GM21360 (cell line): ENCODE results near the gene OR51A7.
"Not testable (repeated sequence)": the region's sequence is repeated elsewhere in the genome, so short reads cannot be mapped to it uniquely, and the experiment has no call there.

ENCODE experiments used
- ATAC-seq: cut with Tn5 transposase; IDR thresholded peaks from one replicate; pipeline ENCODE4 v1.9.1; 2021; ENCODE audit warnings: mild to moderate bottlenecking, moderate library complexity; ENCODE audit not compliant: unreplicated experiment

Gene OR51A7

GRCh38 chr11:4903484-4903883, at the start of gene OR51A7:
Gene OR51A7, plus strand, starts transcription at chr11:4903783. Its CDS starts 3,587 bp downstream, at chr11:4907370.
- ATAC-seq: no peak

- not testable (repeated sequence) for ATAC-seq
These were observed 49.3 kb upstream of the OR51A7 start for GRCh38 chr11:4854286-4854685.

DNA sequence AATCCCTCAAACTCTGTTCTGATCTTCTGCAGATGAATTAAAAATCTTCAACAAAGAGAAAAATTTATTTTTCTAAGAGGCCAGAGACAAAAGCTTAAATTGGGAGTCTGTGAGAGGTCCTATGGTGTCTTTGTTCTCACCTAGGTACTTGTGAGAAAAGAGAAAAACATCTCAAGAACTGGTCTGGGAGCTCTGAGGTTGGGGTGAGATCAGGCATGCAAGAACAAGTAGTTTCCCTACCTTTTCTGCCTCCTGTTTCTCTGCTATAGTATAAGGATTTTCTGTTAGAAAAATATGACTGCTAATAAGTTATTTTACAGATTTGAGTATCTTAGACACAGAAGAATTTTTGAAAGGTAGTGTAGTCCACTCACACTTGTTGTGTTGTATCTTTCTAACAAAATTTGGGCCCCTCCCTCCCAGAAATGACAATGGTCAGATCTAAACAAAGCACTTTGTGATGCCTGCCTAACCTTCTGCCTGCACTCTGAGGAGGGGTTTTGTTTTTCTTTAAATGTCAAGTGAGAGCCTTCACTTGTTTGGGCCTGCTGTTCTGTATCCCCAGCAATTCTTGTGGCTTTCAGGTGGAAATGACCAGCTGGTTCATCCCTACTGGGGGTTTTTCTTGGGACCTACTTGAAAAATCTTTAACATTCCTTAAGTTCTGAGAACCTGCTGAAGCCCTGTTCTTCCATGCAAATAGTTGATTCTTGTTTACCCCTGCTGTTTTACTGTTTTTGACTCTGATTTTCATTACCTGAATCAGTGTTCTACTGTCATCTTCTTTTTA, 40.9 kb upstream of the OR51A7 start:
- ATAC-seq: no peak

DNA sequence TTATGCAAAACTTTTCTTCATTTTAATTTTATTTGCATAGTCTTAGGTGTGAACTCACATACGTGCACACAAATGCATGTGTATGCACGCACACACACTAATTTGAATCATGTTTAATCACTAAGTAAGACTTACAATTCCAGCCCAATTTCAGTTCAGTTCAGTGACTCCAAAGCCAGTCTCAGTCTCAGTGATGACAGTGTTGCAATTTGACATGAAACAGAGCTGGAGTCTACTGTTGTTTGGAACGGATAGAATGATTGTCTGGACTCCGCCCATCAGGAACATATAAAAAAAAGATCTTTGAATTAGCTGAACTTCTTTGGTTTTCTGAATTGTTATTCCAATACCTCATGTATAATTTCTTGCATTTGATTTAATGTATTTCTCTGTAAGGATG, 39.7 kb upstream of the OR51A7 start:
- no peak for ATAC-seq

DNA sequence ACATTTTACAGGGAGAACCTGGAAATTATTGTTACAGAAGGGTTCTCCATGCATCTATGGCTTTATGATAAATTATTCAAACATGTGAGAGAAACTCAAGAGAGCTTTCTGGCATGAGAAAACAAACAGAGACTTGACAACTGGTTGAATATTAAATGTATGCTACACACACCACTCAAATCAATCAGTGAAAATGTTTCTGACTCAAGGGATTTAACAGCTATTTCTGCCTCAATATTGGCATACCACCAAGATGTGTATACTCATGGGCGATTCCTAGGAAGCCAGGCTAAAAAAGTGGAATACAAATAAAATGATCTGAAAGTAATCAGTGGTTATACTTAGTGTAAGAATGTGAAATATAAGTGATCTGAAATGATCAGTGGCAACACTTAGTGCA, 37.7 kb upstream of the OR51A7 start:
- no peak for ATAC-seq

DNA sequence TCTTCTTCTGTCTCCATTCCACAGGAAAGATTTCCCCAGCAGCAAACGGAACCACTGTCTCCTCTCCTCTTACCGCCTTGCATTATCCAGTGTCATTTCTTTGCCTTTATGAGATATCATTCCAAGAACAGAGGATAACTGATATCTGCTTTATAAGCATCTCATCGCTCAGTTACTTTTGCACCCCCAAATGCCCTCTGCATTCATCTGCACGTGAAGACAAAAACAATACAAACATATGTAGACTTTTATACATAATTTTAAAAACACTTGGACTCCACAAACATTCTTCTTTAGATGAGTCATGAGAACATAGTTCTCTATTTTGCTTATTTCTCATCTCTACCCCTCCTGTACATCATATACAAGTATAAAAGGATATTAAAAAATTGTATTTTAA, 22.4 kb upstream of the OR51A7 start:
- ATAC-seq: no peak

GRCh38 chr11:4881860-4882500, 21.6 kb upstream of the OR51A7 start, which contains the start of gene OR51T1:
Gene OR51T1, plus strand, starts transcription at chr11:4881900. Its CDS starts 0 bp downstream, at chr11:4881900.
- no peak for ATAC-seq

GRCh38 chr11:4882543-4882942, 21.0 kb upstream of the OR51A7 start:
- ATAC-seq: no peak

GRCh38 chr11:4884361-4884760, 19.2 kb upstream of the OR51A7 start:
- ATAC-seq: no peak

DNA sequence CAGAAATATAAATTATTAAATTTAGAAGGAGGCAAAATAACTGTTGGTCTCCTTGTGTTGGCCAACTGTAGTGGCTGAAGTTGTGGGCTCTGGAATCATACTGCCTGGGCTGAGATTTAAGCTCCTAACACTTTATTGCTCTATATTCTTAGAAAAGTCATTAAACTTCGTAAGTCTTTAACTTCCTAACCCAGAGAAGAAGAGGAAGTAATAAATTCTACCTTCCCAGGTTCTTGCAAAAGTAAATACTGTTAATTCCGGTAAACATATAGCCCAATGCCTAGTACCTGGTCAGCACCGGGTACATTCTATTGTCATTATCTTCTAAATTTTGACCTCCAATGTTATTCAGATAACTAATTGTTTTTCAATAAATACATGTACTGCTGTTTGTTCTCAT, 17.4 kb upstream of the OR51A7 start:
- ATAC-seq: no peak

GRCh38 chr11:4887591-4887990, 16.0 kb upstream of the OR51A7 start:
- ATAC-seq: no peak

- ATAC-seq: no peak
These were observed 13.3 kb upstream of the OR51A7 start for GRCh38 chr11:4890279-4890678.

DNA sequence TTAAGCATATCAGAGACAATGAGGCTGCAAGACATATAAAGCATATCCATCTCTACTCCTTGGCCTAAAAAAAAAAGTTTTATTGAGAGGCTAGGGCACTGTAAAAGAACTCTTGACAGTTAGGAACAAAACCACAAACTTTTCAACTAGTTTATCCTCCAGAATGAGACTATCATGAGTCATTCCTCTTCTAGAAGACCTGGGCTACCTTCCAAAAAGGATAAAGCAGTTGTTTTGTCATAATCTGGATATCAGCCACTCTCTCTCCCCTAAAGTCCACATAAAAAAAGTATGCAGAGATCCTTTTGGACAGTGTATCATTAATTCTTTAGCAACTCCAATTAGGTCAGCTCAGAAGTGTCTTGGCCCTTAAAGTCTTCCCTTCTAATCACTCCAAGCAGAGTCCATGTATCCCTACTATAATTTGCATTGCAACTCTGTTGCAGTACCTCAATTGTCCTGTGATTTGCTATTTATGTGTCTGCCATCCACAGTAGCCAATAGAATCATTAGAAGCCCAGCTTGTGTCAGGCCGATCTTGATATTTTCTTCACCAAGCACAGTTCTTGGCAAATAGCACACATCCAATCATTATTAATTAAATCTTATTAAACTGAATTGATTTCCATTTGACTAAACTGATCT, 11.5 kb upstream of the OR51A7 start:
- no peak for ATAC-seq

- ATAC-seq: no peak
These were observed 13.0 kb downstream of the OR51A7 start for GRCh38 chr11:4916581-4916980.

- no peak for ATAC-seq
These were observed 15.7 kb downstream of the OR51A7 start, which contains the start of gene OR51G2 for GRCh38 chr11:4919250-4919649. Gene OR51G2, minus strand, starts transcription at chr11:4919350. Its CDS starts 3,687 bp downstream, at chr11:4915663.

- ATAC-seq: no peak
These were observed 18.2 kb downstream of the OR51A7 start for GRCh38 chr11:4921796-4922195.

DNA sequence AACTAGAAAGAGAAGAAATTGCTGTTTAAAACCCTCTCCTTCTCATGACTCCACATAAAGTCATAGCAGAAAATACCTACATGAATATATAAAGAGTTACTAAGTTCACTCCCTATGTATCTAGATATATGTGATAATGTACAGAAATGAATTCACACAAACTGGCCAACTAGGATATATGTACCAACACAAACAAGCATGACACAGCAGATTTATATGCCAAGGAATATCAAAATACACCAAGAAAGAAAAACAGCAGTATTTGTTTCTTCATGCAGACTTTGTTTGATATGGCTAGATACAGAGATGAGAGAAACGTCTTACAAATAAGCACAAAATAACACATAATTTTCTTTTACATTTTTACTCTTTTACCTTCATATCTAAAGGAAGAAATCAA, 18.7 kb downstream of the OR51A7 start:
- no peak for ATAC-seq

DNA sequence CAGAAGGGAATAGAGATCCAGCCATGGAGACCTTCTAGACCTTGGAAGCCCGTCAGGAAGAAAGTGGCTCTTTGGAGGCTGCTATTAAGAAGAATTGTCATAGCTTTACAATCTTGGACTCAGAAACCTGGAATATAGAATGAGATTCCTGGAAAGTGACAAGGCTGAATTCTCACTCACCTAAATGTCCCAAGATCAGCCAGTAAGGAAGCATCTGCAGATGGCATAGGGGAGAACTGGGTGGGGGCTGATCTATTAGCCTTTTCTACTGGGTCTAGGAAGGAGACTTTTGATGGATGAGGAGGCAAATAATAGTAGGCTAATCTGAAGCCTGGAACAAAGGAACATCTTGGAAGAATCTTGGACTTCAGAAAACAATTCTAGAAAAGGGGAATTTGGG, 20.7 kb downstream of the OR51A7 start, which contains the start of gene OR51G1:
TSS of gene OR51G1 (minus strand) at position 101 of the 400 bp plus-strand sequence. CDS start at position 101, 0 bp downstream.
- ATAC-seq: no peak

DNA sequence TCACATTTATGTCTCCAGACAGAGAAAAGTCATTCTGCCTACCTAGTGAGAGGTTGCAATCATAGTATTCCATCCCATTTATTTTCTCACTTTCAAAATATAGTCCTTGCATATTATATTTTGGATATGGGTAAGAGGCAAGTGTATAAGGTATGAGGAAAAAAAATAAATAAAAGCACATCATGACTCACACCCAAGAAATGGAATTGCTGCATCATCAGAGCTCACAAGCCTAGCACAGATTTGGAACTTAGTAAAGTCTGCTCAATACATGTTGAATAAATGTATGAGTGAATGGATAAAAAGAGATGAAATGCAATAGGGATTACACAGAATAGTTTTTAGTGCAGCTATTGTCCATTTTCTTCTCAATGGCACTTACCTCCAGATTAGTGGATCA, 23.0 kb downstream of the OR51A7 start:
- no peak for ATAC-seq

- ATAC-seq: no peak
These were observed 29.2 kb downstream of the OR51A7 start for GRCh38 chr11:4932751-4933150.

- ATAC-seq: no peak
These were observed 33.2 kb downstream of the OR51A7 start for GRCh38 chr11:4936745-4937144.

GRCh38 chr11:4947505-4947904, 43.9 kb downstream of the OR51A7 start, which contains the start of gene OR51A4:
Gene OR51A4, minus strand, starts transcription at chr11:4947605. Its CDS starts 505 bp downstream, at chr11:4947100.
- ATAC-seq: no peak
